Stimulated activated CD4-positive, alpha-beta T cell treated with anti-CD3 and anti-CD28 coated beads, Interleukin-4, amount 100 ng/mL, for 4 hours (primary cell): Measurements from ENCODE around the gene C16orf90.
"Not testable (repeated sequence)": the region's sequence is repeated elsewhere in the genome, so short reads cannot be mapped to it uniquely, and the experiment has no call there.

ENCODE experiments used
- DNase-seq, 2 experiments: peaks; one replicate each; pipeline ENCODE4 v3.0.0-alpha.2; 2020

C16orf90 gene

DNA sequence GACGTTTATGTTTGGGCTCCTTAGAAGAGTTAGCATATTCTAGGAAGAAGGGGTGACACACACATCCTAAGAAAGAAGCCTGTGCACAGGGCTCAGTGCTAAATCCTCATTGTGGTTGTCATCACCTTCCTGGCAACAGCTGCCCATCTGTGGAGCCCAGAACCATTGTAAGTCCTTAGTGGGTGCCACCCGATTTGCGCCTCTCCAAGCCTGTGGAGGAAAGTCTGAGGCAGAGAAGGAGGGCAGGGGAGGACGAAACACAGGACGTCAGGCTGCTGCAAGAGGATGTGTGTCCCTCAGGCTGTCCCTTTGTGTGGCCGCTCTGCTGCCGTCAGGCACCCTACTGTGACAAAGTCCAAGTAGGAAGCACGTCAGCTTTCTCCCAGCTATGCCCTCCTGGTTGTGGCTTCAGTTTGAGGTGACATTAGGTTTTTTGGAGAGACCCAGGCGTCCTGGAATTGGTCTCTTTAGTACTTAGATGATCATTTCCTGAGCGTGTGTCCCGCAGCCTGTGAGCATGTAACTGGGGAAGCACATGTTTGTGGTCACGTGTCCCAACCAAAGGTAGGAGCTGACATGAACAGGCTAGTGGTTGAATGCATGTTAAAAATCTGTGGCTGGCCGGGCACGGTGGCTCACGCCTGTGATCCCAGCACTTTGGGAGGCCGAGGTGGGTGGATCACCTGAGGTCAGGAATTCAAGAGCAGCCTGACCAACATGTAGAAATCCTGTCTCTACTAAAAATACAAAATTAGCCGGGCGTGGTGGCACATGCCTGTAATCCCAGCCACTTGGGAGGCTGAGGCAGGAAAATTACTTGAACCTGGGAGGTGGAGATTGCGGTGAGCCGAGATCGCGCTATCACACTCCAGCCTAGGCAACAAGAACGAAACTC lies 16.2 kb upstream of the C16orf90 start:
- DNase-seq: no peak

DNA sequence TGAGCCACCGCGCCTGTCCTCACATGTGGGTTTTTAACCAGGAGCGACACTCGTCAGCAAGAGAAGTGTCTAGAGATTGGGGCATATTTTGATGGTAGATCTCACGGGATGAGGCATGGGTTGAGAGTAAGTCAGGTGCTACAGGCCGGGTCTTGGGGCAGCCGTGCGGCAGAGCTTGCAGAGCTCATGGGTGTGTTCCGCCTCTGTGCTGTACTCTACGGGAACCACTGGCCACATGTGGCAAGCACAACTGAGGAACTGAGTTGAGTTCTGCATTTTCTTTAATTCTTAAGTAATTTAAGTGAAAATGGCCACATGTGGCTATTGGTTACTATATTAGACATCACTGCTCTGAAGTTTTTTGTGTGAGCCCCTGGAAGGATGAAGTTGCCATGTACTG lies 15.1 kb upstream of the C16orf90 start:
- no peak for DNase-seq

- DNase-seq: peak; percentile 36 to 58
Measured at GRCh38 chr16:3509470-3509928, 14.2 kb upstream of the C16orf90 start.

DNA sequence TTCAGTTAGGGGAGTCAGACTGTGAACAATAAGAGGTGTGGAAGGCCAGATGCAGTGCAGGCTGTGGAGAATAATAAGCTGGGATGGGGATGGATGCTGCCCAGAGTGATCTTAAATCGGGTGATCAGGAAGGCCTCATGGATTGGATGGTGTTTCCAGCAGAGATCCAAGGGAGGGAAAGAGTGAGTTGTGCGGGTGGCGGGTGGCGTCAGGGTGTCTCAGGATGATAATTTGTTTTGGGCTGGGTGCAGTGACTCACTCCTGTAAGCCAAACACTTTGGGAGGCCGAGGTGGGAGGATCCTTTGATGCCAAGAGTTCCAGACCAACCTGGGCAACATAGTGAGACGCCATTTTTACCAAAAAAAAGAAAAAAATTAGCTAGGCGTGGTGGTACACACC lies 13.4 kb upstream of the C16orf90 start:
- peak in 1 of 2 experiments; percentile 14 for DNase-seq

GRCh38 chr16:3503523-3503922 lies 8.2 kb upstream of the C16orf90 start:
- DNase-seq: peak; percentile 24 to 73

GRCh38 chr16:3501783-3502400 lies 6.6 kb upstream of the C16orf90 start:
- no peak for DNase-seq

DNA sequence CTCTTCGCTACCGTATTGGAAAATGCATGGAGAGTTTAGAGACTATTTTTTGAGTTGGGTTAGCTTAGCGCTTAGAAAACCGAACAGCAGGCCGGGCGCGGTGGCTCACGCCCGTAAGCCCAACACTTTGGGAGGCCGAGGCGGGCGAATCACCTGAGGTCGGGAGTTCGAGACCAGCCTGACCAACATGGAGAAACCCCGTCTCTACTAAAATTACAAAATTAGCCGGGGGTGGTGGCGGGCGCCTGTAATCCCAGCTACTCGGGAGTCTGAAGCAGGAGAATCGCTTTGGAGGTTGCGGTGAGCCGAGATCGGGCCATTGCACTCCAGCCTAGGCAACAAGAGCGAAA lies 6.1 kb upstream of the C16orf90 start:
- DNase-seq: not testable (repeated sequence)

DNA sequence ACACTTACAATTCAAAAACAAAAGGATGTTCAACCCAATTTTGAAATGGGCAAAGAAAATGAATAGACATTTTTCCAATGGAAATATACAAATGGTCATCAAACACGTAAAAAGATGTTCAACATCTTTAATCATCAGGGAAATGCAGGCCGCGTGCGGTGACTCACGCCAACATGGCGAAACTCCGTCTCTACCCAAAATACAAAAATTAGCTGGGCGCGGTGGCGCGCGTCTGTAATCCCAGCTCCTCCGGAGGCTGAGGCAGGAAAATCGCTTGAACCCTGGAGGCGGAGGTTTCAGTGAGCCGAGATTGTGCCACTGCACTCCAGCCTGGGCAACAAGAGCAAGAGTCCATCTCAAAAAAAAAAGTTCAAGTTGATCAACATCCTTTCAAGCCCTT lies 3.7 kb upstream of the C16orf90 start:
- no peak for DNase-seq

DNA sequence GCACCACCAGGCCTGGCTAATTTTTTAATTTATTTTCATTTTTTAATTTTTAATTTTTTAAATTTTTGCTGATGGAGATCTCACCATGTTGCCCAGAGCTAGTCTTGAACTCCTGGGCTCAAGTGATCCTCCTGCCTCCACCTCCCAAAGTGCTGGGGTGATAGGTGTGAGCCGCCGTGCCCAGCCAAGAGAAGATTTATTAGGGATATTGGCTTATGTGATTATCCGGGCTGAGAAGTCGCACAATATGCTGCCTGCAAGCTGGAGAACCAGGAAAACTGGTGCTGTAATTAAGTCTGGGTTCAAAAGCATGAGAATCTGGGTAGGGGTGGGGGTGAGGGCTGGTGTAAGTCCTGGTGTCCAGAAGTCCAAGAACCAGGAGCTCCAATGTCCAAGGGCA lies 2.5 kb upstream of the C16orf90 start:
- DNase-seq: no peak

DNA sequence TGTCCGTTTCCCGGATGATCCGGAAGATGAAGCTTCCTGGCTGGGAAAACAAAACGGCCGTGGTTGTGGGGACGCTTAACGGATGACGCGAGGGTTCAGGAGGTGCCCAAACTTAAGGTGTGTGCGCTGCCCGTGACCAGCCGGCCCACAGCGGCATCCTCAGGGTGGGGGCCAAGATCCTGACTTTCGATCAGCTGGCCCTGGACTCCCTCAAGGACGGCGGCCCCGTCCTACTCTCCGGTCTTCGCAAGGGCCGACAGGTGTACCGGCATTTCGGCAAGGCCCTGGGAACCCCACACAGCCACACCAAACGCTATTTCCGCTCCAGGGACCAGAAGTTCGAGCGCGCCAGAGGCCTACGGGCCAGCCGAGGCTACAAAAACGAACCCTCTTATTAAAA lies 1.1 kb upstream of the C16orf90 start:
- no peak for DNase-seq

GRCh38 chr16:3494386-3494973 lies 809 bp downstream of the C16orf90 start:
- no peak for DNase-seq

DNA sequence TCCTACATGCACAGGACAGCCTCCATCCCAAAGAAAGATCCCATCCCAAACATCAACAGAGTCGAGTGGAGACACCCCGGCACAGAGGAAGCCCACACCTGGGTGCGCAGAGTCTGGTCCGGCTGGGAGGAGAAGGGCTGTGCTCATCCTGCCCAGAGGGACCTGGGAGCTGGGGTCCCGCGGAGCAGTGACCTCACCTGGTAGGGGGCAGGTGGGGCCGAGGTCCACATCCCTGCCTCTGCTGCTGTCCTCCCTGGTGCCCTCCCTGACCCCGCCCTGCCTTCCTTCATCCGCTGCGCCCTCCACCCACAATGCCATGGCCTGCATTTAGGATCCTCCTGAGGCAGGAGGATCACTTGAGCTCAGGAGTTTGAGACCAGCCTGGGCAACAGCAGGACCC lies 2.9 kb downstream of the C16orf90 start:
- DNase-seq: no peak

- DNase-seq: no peak
Measured at GRCh38 chr16:3490911-3491629, 4.2 kb downstream of the C16orf90 start.

- DNase-seq: no peak
Measured at GRCh38 chr16:3488801-3489200, 6.5 kb downstream of the C16orf90 start.

- no peak for DNase-seq
Measured at GRCh38 chr16:3487521-3488410, 7.5 kb downstream of the C16orf90 start.

DNA sequence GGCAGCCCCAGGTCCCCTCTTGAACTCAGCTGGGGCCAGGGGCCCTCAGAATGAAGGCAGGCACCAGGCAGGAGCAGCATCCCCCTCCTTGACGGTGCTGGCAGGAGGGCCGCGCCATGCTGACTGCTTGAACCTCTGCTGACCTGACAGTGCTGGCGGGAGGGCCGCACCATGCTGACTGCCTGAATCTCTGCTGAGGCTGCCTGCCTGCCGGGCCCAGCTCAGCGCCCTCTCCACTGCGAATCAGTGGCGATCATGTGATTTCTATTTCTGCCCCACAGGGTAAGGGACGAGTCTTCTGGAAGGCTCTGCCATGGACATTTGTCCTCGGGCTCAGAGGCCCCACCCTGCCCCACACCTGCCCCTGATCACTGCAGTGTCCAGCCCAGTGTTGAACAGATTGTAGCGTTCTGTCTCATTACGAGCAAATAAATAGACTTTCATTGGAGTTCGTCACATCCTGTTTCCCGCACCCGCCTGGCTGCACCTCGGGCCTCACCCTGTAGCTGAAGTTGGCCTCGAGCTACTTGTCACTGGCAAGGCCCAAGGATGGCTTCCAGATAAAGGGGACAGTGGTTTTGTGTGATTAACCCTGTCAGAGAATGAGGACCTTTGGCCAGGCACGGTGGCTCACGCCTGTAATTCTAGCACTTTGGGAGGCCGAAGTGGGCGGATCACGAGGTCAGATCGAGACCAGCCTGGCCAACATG lies 8.6 kb downstream of the C16orf90 start:
- no peak for DNase-seq

DNA sequence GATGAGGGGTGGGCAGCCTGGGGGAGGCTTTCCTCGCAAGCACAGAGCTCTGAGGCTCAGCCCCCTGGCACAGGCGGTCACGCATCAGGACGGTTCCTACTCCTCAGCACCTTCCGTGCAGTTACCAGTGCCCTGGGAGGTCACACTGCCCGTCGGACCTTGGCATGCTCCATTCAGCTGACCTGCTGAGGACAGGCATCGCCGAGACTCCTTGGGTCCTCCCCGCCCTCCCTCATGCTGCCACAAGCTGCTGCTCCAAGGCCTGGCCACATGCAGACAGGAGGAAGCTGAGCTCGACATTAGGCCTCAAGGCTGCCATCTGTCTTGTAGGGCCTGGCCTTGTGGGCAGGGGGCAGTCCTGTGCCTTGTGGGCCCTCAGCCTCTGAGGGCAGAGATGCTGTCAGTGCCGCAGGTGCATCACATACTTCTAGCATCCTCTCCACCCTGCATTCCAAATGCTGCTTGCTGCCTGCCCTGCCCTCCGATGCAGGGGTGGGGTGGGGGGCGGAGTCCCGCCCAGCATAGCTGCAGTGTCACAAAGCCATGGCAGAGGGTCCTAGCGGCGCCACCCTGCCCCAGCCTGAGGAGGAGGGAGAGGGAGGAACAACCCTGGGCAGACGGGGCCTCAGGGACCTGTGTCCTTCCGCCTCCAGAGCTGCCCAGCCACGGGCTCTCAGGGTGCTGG lies 9.3 kb downstream of the C16orf90 start:
- no peak for DNase-seq

GRCh38 chr16:3485097-3485745 lies 10.1 kb downstream of the C16orf90 start:
- no peak for DNase-seq

DNA sequence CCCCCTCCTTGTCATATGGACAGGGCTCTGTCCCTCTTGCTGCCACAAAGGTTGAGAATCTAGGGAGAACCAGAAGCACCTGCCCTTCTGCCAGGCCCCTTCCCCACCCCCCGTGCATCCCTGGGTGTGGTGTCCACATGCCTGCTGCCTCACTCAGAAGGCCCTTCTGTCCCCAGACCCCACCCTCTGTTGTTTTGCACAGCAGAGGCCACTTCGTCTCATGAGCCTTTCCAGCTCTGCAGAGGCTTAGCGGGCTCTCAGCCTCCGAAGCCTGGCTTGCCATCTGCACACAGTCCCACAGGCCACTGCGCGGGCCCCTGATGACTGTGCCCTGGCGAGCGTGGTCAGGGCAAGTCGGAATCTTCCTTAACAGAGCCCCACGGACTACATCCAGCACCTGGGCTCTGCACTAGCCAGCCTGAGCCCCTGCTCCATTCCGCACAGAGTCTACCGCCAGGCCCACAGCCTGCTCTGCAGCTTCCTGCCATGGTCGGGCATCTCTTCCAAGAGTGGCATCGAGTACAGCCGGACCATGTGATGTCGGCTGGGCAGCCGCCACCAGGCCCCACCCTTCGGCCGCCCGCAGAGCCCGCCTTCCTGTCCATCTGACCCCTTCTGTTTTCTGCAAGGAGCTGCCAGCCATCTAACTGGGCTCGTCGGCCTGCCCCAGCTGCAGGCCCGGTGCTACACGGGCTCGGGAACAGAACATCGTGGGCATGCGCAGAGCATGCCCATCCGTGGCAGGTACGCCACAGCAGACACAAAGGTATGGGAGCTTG lies 10.8 kb downstream of the C16orf90 start:
- DNase-seq: no peak
